ENCODE data around the gene L1CAM. TPM values are rescaled to one million over a fixed set of nuclear protein-coding genes. Genes with fewer than 3 reads are reported as not detected.

Gene L1CAM
- total RNA-seq, 1 donor from 2014 or later = 0.49 TPM

GRCh38 chrX:153885208-153885787, 675 bp downstream of the L1CAM start:
- Histone ChIP-seq H3K27ac (no peak overlapping the region), H3K79me2 (ENCODE audit: low read depth) (no peaks in the 10 kb centered on the region), H4K20me1 (ENCODE audit: low read depth) (no peaks in the 10 kb centered on the region), H2AFZ (replicated peaks) (no peak overlapping the region), H3K27me3 (peaks cover 53% of the 10 kb centered on the region), H3K4me3 (peak overlapping the region; percentile 46), H3F3A (ENCODE audit: low read depth) (no peaks in the 10 kb centered on the region), H3K4me2 (peak overlapping the region; percentile 72), H3K9me3 (ENCODE audit: low read depth) (no peaks in the 10 kb centered on the region), H3K9ac (no peak overlapping the region), H3K4me1 (peaks cover 10% of the 10 kb centered on the region), H3K36me3 (no peaks in the 10 kb centered on the region)
- Mint-ChIP-seq H3K4me1 (peaks cover 20% of the 10 kb centered on the region), H3K9me3 (peaks cover 25% of the 10 kb centered on the region), H3K4me3 (peak overlapping the region; percentile 79), H3K36me3 (peaks cover 2% of the 10 kb centered on the region), H3K27ac (no peak overlapping the region), H3K27me3 (ENCODE audit: insufficient read depth, low read depth) (peaks cover 25% of the 10 kb centered on the region)
- TF ChIP-seq CTCF (IDR thresholded peaks at IDR 0.05) (no peak), EZH2 (IDR thresholded peaks at IDR 0.05) (no peak), EZH2phosphoT487 (IDR thresholded peaks at IDR 0.05) (no peak)
- no peak for DNase-seq (ENCODE audit: low spot score)

GRCh38 chrX:153884590-153884989, 1.4 kb downstream of the L1CAM start:
- no peak for DNase-seq (ENCODE audit: low spot score)
- Mint-ChIP-seq H3K4me1 (peaks cover 24% of the 10 kb centered on the region), H3K27ac (no peak overlapping the region), H3K9me3 (peaks cover 27% of the 10 kb centered on the region), H3K27me3 (ENCODE audit: insufficient read depth, low read depth) (peaks cover 22% of the 10 kb centered on the region), H3K36me3 (peaks cover 2% of the 10 kb centered on the region), H3K4me3 (peak overlapping the region; percentile 40)
- no peak overlapping the region for H3K4me3 ChIP-seq
- no peaks in the 10 kb centered on the region for H3K9me3 ChIP-seq (ENCODE audit: low read depth)
- no peak overlapping the region for H2AFZ ChIP-seq (replicated peaks)
- no peak overlapping the region for H3K9ac ChIP-seq
- H3K79me2 ChIP-seq (ENCODE audit: low read depth) = no peaks in the 10 kb centered on the region
- H4K20me1 ChIP-seq (ENCODE audit: low read depth) = no peaks in the 10 kb centered on the region
- peaks cover under 1% of the 10 kb centered on the region for H3F3A ChIP-seq (ENCODE audit: low read depth)
- no peak overlapping the region for H3K27ac ChIP-seq
- no peaks in the 10 kb centered on the region for H3K36me3 ChIP-seq
- H3K27me3 ChIP-seq = peaks cover 53% of the 10 kb centered on the region
- peaks cover 10% of the 10 kb centered on the region for H3K4me1 ChIP-seq
- H3K4me2 ChIP-seq = peak overlapping the region; percentile 72
- peak; percentile 31 for TF ChIP-seq CTCF (IDR thresholded peaks at IDR 0.05)
- no peak for TF ChIP-seq EZH2phosphoT487 (IDR thresholded peaks at IDR 0.05)

GRCh38 chrX:153884136-153884535, 1.8 kb downstream of the L1CAM start:
- Histone ChIP-seq H3K9me3 (ENCODE audit: low read depth) (no peaks in the 10 kb centered on the region), H3K79me2 (ENCODE audit: low read depth) (no peaks in the 10 kb centered on the region), H3K36me3 (no peaks in the 10 kb centered on the region), H3K4me3 (no peak overlapping the region), H2AFZ (replicated peaks) (no peak overlapping the region), H4K20me1 (ENCODE audit: low read depth) (no peaks in the 10 kb centered on the region), H3K27me3 (peaks cover 53% of the 10 kb centered on the region), H3K27ac (no peak overlapping the region), H3K4me1 (peaks cover 10% of the 10 kb centered on the region), H3K4me2 (no peak overlapping the region), H3K9ac (no peak overlapping the region), H3F3A (ENCODE audit: low read depth) (peaks cover 5% of the 10 kb centered on the region)
- peaks cover 26% of the 10 kb centered on the region for H3K9me3 Mint-ChIP-seq
- TF ChIP-seq CTCF (IDR thresholded peaks at IDR 0.05) (no peak), EZH2 (IDR thresholded peaks at IDR 0.05) (no peak), EZH2phosphoT487 (IDR thresholded peaks at IDR 0.05) (no peak)
- H3K4me1 Mint-ChIP-seq = peaks cover 28% of the 10 kb centered on the region
- H3K36me3 Mint-ChIP-seq = peaks cover 2% of the 10 kb centered on the region
- no peak overlapping the region for H3K27ac Mint-ChIP-seq
- no peak for DNase-seq (ENCODE audit: low spot score)
- peak overlapping the region; percentile 40 for H3K4me3 Mint-ChIP-seq
- H3K27me3 Mint-ChIP-seq (ENCODE audit: insufficient read depth, low read depth) = peaks cover 23% of the 10 kb centered on the region

All from neural progenitor cell (in vitro differentiated cells).